ENCODE results near the gene ACYP2.

Gene ACYP2

DNA sequence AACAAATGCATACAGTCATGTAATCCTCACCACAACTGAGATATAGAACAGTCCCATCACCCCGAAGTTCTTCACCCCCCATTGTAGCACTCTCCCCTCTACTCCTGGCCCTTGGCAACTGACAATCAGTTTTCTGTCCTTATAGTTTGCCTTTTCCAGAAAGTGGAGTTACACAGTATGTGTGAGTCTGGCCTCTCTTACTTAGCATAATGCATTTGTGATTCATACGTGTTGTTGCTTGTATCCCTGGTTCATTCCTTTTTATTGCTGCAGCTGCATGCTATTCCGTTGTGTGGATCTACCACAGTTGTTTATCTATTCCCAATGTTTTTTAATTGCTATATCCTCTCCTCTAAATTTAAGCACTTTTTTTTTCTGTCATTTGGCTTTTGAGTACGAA is 17.6 kb downstream of the ACYP2 start:
- Histone ChIP-seq H3K4me2 (no peak overlapping the region), H3K4me3 (IDR thresholded peaks at IDR 0.05; ENCODE audit: insufficient read depth, low read depth, low read length) (no peak overlapping the region), H3K27me3 (ENCODE audit: insufficient read depth, low read depth) (no peaks in the 10 kb centered on the region), H4K20me1 (ENCODE audit: insufficient read depth) (no peaks in the 10 kb centered on the region), H3K79me2 (ENCODE audit: insufficient read depth, low read depth) (no peaks in the 10 kb centered on the region), H3K4me1 (ENCODE audit: low read depth, poor library complexity, severe bottlenecking) (no peaks in the 10 kb centered on the region), H3K36me3 (ENCODE audit: insufficient read depth) (no peaks in the 10 kb centered on the region), H3K9ac (no peak overlapping the region), H3K27ac (no peak overlapping the region), H2AFZ (ENCODE audit: low read depth) (no peak overlapping the region)
- TF ChIP-seq, protein P1, sequence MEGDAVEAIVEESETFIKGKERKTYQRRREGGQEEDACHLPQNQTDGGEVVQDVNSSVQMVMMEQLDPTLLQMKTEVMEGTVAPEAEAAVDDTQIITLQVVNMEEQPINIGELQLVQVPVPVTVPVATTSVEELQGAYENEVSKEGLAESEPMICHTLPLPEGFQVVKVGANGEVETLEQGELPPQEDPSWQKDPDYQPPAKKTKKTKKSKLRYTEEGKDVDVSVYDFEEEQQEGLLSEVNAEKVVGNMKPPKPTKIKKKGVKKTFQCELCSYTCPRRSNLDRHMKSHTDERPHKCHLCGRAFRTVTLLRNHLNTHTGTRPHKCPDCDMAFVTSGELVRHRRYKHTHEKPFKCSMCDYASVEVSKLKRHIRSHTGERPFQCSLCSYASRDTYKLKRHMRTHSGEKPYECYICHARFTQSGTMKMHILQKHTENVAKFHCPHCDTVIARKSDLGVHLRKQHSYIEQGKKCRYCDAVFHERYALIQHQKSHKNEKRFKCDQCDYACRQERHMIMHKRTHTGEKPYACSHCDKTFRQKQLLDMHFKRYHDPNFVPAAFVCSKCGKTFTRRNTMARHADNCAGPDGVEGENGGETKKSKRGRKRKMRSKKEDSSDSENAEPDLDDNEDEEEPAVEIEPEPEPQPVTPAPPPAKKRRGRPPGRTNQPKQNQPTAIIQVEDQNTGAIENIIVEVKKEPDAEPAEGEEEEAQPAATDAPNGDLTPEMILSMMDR (conservative IDR thresholded peaks at IDR 0.05; ENCODE audit: low read depth, low read length): no peak

DNA sequence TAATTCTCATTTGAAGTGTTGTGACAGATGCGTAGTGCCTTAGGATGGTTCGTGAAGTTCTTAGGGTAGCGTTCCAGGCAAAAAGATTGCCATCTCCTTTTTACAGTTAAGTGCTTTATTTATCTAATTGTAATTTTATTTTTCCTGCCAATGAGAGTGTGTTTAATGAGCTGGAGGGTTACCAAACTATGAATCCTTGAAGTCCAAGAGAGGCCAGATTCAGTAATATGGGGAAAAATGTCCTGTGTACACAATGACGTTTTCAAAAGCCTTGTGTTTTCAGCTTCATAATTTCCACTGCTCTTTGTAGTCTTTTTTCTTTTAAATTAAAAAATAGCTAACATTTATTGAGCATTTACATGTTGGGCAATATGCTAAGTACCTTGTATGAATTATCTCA is 23.8 kb downstream of the ACYP2 start:
- Histone ChIP-seq H3K4me3 (IDR thresholded peaks at IDR 0.05; ENCODE audit: insufficient read depth, low read depth, low read length) (no peak overlapping the region), H3K4me2 (no peak overlapping the region), H3K9ac (no peak overlapping the region), H3K4me1 (ENCODE audit: low read depth, poor library complexity, severe bottlenecking) (no peaks in the 10 kb centered on the region), H2AFZ (ENCODE audit: low read depth) (no peak overlapping the region), H3K79me2 (ENCODE audit: insufficient read depth, low read depth) (no peaks in the 10 kb centered on the region), H3K36me3 (ENCODE audit: insufficient read depth) (no peaks in the 10 kb centered on the region), H3K27ac (no peak overlapping the region), H3K27me3 (ENCODE audit: insufficient read depth, low read depth) (no peaks in the 10 kb centered on the region), H4K20me1 (ENCODE audit: insufficient read depth) (no peaks in the 10 kb centered on the region)
- TF ChIP-seq, protein P1 (conservative IDR thresholded peaks at IDR 0.05; ENCODE audit: low read depth, low read length): no peak

DNA sequence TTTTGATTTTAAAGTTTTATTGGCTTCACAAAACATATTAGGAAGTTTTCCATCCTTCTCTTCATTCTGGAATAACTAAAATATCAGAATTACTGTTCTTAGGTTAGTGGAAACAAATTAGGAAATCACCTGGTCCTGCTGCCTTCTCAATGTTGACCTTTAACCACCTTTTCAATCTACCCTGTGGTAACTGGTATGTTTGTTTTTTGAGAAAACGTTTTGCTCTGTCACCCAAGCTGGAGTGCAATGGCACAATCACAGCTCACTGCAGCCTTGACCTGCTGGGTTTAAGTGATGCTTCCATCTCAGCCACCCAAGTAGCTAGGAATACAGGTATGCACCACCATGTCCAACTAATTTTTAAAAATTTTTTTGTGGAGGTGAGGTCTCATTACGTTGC is 28.4 kb downstream of the ACYP2 start:
- TF ChIP-seq, protein P1 (conservative IDR thresholded peaks at IDR 0.05; ENCODE audit: low read depth, low read length): no peak
- no peaks in the 10 kb centered on the region for H3K79me2 ChIP-seq (ENCODE audit: insufficient read depth, low read depth)
- no peaks in the 10 kb centered on the region for H3K4me1 ChIP-seq (ENCODE audit: low read depth, poor library complexity, severe bottlenecking)
- H3K36me3 ChIP-seq (ENCODE audit: insufficient read depth): no peaks in the 10 kb centered on the region
- no peaks in the 10 kb centered on the region for H4K20me1 ChIP-seq (ENCODE audit: insufficient read depth)
- no peak overlapping the region for H2AFZ ChIP-seq (ENCODE audit: low read depth)
- H3K4me3 ChIP-seq (IDR thresholded peaks at IDR 0.05; ENCODE audit: insufficient read depth, low read depth, low read length): no peak overlapping the region
- H3K27me3 ChIP-seq (ENCODE audit: insufficient read depth, low read depth): no peaks in the 10 kb centered on the region
- H3K9ac ChIP-seq: no peak overlapping the region
- H3K27ac ChIP-seq: no peak overlapping the region
- no peak overlapping the region for H3K4me2 ChIP-seq

DNA sequence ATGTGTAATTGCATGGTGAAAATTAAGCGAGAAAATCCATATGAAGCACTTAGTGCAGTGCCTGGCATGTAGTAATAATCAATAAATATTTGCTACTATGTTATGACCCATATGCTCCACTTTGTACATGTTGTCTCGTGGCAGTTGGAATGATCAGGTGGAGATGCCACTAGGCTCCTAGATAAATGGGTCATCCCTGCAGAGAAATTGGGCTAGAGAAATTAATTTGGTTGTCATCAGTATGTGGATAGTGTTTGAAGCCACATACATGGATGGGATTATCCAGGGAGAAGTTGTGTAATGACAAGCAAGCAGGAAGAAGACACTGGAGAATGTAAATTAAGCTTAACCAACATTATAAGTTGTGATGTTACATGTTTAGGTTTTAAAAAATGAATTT is 33.0 kb downstream of the ACYP2 start:
- H3K4me1 ChIP-seq (ENCODE audit: low read depth, poor library complexity, severe bottlenecking): no peaks in the 10 kb centered on the region
- no peak overlapping the region for H3K27ac ChIP-seq
- TF ChIP-seq, protein P1 (conservative IDR thresholded peaks at IDR 0.05; ENCODE audit: low read depth, low read length): no peak
- no peak overlapping the region for H3K4me3 ChIP-seq (IDR thresholded peaks at IDR 0.05; ENCODE audit: insufficient read depth, low read depth, low read length)
- H4K20me1 ChIP-seq (ENCODE audit: insufficient read depth): no peaks in the 10 kb centered on the region
- no peak overlapping the region for H3K9ac ChIP-seq
- no peak overlapping the region for H3K4me2 ChIP-seq
- no peaks in the 10 kb centered on the region for H3K36me3 ChIP-seq (ENCODE audit: insufficient read depth)
- H3K27me3 ChIP-seq (ENCODE audit: insufficient read depth, low read depth): no peaks in the 10 kb centered on the region
- H2AFZ ChIP-seq (ENCODE audit: low read depth): no peak overlapping the region
- H3K79me2 ChIP-seq (ENCODE audit: insufficient read depth, low read depth): no peaks in the 10 kb centered on the region
